COR-L47 (cell line): ENCODE results near the gene DEGS2.

Source experiments
- DNase-seq: peaks from one replicate; lab custom pipeline; 2025; lab: John Stamatoyannopoulos, UW

DEGS2 gene

DNA sequence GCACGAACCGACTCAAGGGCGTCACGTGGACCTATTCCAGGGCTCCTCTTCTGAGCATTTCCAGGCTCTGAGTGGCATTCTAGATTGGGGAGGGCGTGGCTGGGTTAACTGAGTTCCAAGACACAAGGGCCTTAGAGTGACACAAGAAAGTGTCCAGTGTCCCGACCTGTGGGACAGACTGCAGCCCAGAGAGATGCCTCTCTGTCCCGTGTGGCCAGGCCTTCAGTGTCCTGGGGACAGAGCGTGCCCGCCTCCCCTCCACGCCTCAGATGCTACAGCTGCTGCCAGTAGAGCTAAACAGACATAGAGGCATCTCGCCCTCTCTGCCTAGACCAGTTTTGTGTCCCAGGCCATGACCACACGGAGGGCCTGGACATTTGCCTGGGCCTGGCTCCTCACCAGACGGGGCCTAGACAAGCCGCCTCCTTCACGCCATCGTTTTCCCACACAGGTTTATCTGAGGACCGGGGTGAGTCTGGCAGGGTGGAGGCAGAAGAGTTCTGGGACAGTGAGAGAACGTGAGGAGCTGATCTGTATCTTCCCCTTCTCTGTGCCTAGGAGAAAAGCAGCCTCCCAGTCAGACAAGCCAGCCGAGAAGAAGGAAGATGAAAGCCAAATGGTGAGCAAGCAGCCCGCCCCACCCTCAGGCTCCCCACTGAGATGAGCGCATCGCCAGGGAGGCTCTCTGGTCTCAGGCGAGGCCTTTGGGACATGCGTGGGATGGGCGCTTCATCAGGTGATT, 27.1 kb downstream of the DEGS2 start:
- DNase-seq: no peak

DNA sequence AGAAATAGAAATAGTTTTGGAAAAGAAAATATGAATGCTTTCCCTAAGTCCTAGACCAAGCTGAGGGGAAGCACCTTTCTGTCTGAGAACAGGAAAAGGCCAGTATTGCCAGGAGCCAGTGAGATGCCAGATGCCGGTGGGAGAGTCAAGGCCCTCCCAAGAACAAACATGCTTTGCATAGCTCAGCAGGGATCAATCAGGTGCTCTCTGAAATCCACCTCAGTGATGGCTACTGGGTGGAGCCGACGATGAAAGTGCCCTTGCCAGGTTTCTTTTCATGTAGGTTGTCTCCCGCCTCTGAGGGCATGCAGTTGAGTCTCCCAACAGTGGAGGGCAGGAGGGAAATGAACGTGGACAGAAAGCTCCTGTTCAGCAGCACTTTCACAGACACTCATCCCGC, 28.3 kb downstream of the DEGS2 start:
- DNase-seq: peak; percentile 75

DNA sequence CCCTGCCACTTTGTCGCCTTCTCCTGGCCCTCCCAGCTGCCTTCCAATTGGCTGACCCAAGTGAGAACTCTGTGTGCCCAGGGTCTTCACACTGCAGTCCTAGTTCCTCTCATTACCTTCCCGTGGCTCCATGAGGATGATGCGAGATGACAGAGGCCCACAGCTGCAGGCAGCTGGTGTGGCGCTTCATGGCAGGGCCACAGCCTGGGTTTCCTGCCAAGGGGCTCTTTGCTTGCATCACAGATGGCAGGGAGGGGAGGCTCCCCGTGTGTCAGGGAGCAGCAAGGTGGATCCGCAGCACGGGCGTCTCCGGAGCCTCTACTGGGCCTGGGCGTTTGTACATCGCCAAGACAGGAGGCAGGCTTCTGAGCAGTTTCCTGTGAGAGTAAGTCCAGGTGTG, 28.9 kb downstream of the DEGS2 start:
- DNase-seq: no peak

DNA sequence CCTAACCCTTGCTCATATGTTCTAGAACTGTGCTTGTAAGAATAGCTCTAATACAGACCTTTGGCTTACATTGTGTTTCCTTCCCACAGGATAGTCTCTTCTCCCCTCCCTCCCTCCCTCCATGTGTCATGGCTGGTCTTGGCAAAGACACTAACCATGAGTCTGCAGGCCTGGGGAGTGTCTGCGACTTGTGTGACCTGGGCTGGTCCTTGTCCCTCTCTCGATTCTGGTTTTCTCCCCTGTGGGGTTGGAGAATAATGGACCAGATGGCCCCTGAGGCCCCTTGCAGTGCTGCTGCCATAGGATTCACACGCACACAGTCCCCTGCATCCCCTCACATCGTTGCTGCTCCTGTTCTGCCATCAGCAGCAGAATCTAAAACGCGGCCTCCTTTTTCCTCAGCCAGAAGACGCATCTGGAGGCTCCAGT, 30.3 kb downstream of the DEGS2 start:
- DNase-seq: no peak

DNA sequence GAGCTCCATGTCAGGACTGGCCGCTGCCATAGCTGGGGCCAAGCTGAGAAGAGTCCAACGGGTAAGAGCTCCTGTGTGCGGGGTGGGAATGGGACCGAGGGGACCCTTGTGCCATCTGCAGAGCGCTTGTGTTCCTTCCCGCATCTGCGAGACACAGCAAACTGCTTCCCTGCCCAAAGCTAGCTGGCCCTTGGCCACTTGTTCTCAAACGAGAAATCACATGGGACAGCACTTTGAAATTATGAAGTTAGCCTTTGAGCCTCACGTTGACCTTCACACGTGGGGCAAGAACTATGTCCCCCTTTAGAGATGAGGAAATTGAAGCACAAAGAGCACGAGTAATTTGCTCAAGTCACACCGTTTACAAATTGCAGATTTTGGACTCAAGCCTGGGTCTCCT, 30.8 kb downstream of the DEGS2 start:
- DNase-seq: no peak

DNA sequence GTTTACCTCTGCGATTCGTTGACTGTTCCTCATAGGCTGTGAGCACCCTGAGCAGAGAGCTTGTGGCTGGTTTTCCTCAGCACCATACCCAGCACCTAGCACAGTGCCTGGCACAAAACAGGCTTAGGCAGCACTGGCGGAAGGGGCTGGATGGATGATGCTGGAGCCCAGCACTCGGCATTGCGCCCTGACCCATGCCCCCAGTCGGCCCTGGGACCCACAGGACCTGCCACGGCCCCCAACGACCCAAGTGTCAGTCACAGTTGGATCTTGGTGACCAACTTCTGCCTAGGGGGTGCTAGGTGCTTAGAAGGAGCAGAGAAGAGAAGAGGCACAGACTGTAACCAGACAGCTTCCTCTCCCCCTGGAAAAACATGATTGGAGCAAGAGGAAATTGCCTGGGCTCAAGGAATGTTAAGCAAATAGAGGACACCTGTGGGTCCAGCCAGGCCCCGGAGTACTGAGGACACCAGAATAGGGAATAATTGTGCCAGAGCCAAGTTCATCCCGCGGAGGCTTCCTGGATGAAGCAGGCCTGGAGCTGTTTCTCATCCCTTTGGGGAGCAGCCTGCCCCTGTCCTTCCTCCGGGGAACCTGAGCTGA, 31.5 kb downstream of the DEGS2 start:
- no peak for DNase-seq

DNA sequence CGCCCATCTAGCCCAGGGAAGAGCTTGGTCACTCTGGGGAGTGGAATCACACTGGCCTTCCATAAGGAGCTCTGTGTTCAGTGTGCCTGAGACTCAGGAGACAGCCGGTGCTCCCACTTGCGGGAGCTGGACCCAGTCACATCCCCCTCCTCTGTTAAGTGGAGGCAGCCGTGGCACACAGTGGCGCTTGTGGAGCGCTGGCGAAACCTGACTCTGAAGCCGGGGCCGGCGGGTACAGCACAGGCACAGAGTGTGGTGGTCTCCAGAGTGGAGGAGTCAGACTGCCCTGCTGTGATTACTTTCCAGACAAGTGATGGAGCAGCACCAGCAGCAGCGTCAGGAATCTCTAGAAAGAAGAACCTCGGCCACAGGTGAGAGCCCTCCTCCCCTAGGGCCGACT, 33.0 kb downstream of the DEGS2 start:
- DNase-seq: no peak

DNA sequence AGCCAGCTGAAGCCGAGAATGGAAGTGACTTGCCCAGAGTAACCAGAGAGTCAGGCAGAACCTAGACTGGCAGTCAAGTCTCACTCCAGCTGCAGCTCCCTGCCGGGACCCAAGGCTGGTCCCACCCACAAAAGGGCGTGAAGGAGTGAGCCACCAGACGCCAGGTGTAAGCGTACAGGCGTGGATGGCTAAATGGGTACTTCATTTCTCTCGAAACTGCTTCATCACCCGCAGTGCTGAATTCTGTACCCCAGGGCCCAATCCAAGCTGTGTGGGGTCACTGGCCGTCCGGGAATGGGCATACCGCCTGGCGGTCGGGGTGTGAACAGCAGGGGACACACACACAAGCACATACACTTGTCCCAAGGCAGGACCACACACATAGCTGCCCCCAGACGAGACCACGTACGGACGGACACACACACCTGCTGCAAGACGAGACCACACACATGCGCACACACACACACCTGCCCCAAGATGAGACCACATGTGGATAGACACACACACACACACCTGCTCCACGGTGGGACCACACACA, 34.8 kb downstream of the DEGS2 start:
- DNase-seq: no peak

DNA sequence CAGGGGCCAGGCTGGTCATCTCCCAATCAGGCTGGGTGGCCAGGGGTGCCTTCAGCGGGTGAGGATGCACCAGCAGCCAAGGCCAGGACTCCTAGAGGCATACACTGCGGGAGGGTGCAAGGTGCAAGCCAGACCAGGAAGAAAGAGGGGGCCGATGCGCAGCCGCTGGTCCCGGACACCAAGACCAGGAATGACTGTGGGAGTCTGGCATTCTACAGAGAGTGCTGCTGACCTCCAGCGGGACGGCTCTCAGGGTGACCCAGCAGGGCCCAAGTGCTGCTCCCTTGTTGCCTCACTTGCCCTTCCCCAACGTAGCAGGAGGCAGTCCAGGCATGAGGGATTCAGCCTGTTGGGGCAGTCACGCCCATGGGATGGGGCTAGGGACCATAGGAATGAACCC, 35.8 kb downstream of the DEGS2 start:
- no peak for DNase-seq

DNA sequence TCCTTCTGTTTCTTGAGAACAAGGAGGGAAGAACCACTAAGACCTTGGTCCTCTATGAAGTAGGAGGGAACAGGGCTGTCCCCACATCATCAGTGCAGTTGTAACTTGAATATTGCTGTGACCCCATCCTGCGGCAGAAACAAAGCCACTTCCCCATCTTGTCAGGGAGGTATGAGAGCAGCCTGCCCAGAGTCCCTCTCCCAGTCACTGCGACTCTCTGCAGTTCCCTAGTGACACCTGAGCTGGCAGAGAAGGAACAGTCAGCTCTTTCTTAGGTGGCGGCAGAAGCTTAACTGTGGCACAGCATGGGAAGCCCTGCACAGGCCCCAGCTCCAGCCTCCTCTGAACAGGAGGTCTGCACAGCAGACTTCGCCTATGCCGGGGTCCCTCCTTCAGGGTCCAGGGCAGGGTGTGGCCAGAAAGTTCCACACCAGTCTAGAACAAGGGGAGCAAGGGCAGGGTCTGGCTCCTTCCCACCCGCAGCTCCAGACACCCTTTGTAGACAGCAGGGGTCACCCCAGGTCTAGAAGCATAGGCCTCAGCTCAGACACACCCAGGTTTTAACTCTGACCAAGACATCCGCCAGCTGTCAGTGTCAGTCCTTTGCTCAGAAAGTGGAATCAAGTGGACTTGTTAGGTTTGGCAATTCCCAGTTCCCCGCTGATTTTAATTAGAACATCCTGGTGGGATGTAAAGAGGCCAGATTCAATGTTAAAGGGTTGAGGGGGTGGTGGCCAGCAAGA, 36.8 kb downstream of the DEGS2 start:
- no peak for DNase-seq

DNA sequence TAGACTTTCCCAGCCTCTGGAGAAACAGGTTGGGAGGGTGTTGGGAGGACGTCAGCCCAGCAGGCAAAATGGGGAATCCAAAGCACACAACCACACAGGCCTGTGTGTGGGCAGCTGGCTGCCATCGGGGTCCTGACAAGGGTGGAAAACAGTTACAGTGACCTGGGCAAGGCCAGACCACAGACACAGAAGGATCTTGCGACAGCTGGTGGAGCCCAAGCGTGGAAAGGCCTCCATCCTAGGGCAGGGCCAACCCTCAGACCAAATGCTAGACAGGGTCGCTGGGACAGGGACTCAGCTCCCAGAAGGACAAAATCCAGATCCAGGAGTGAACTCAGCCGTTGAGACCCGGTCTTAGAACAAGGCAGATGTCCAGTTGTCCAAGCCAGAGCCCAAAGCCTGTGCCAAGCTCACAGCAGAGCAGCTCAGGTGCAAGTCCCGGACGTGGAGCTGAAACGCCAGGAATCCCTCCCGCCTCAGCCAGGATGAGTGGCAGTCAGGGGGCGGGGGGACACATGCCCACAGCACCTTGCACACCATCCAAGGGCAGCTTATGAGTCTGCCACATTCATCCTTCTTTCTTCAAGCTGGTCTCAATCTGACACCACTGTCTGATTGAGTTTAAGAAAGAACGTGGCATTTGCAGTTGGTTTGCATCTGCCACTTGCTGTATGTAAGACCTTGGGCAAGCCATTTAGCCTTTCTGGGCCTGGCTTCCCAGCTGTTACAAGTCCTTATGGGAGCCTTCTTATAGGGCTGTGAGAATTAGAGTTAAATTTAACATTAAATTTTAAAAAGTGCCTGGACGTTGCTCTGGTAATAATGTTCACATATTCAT, 37.6 kb downstream of the DEGS2 start:
- no peak for DNase-seq

DNA sequence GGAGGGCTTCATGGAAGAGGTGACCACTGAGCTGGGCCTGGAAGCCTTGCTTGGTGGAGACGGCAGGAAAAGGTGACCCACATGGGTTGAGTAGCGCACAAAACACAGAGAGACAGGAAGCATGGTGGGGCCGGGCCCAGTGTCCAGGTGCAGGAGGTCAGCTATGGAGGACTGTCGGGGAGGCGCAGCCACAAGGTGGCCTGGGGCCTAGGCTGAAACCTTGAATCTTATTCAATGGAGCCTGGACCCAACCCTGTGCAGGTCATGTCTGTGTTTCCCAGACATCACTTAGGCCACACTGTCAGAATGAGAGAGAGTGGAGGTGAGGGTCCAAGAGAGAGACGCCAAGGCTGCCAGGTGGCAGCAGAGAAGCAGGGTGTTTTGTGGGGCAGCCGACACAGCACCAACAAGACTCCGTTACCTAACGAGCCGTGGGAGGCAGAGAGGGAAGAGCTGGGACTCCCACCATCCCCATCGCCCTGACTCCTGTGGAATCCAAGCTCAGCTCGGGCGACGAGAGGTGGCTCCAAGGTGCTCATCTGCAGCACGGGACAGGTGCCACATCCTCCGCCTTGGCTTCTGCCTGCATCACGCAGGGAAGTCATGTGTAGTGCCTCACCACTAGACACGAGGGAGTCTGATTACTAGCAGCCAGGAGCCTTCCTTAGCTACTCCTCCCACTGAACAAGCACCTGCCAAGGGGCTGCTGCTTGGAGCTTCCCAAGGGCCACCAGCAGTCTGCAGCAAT, 38.7 kb downstream of the DEGS2 start:
- DNase-seq: no peak

DNA sequence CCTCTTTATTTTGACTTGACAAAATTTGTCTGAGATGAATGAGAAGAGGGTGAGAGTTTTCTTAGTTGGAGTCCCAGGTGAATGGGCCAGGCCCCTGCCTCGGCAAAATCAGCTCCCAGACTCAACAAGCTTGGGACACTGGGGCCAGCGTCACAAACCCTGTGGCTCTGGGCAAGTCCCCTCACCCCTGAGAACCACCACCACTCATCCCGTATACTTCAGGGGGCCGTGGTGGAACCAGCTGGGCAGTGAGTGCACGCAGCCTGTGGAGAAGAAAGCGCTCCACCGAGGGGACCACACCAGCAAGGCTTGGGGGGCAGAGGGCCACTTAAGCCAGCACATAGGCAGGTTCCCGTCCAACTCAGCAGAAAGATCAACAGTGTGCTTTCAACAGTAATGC, 40.2 kb downstream of the DEGS2 start:
- DNase-seq: no peak

DNA sequence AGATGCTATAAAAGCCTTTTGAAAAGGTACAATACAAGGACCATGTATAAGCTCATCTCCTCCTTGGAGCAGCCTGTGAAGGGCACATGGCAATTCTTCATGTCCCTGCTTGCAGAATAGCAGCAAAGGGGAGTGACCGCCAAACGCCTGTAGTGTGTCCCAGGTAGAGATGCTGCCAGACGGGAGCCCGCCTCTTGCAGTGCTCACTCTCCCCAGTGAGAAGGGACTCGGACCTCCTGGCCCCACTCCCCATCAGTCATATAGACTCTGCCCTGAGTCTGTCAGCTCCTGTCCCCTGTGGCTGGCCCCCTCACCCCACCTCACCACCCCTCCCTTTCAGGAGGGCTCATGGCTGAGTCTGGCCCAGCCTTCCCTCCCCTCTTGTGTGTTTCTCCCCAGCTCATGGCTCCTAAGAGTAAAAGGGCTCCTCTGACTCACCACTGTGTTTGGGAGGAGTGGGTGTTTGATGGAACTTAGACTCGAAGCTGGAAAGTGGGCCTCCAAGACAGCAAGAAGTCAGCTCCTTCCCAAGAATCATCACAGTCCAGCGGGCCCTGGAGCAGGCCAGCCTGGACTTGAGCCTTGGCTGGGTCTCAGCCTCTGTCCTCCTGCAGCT, 40.9 kb downstream of the DEGS2 start:
- no peak for DNase-seq

DNA sequence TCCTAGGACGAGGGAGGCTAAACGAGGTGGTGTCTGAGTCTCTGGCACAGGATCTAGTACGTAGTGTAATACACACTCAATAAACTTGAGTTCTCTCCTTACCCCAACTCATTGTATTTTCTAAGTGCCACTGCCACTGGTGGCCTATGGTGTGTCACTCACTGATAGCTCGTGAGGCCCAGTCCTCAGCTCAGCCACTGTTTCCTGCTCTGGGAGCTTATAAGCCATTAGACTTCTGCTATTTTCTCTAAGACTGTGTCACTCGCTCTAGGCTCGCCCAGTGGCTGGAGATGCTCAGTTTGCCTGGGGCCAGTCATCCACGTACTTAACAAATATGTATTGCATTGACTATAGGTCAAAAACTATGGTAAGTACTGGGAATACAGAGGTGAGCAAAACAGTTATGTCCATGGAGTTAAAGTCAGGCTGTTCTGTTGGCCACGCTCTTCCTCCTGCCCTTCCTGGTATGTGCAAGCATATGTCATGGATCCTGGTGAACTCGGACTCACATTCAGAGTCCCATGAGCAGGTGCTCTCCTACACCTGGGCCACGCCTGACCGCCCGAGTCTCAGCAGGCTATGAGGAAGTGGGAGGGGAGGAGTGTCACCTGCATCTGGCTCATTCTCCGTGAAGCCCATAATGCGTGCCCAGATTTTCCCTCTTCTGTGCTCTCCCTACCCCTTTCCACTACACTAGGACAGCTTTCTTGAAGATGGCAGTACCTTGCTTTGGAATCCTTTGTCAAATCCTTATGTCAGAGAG, 41.6 kb downstream of the DEGS2 start:
- DNase-seq: peak; percentile 58

DNA sequence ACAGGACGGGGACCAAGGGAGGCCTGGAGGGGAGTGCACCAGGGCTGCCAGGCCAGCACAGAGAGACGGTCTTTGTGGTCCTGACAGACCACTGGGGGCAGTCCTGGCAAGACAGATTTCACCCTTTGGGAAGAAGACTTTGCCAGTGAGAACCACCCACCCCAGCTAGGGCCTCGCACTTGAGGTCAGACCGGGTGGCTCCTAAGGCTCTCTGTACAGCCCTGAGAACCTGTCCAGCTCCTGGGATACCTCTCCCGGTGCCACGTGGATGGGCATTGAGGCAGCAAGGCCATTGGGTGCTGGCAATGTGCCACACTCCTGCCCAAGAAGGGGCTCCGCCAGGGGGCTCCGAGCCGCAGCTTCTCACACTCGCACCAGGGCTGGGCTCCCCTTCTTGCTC, 42.4 kb downstream of the DEGS2 start:
- DNase-seq: no peak

DNA sequence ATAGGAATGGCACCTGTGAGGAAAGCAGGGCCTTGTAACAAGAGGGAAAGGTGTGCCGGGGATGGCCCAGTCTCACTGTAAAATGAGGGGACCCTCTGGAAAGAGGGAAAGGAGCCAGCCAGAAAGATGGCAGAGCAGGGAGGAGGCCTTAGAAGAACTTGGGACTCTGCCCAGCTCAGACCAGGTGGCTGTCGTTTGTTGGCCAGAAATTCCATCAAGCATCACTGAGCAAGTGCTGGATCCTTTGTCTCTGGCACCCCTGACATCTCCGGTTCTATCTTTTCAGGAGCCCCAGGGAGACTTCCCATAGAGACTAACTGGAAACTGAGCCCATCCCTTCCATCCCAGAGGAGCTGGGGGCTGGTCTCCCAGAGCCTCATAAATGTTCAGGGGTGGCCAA, 43.3 kb downstream of the DEGS2 start:
- peak; percentile 48 for DNase-seq

DNA sequence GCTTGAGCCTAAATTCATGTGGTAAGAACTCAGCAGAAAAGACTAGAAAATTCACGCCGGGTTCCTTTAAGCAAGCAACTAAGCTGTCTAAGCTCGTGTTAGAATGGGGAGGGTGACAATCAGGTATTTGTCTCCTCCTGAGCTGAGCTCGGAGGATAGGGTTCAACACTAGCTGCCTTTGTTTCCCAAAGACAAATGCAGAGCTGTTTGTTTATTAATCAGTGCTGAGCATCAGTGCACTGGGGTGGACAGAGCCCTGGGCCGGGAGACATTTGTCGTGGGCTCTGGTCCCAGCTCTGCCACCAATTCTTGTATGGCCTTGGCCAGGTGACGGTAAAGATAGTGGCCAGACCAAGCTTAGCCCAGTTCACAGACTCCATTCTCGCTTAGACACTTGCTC, 43.7 kb downstream of the DEGS2 start:
- DNase-seq: no peak

DNA sequence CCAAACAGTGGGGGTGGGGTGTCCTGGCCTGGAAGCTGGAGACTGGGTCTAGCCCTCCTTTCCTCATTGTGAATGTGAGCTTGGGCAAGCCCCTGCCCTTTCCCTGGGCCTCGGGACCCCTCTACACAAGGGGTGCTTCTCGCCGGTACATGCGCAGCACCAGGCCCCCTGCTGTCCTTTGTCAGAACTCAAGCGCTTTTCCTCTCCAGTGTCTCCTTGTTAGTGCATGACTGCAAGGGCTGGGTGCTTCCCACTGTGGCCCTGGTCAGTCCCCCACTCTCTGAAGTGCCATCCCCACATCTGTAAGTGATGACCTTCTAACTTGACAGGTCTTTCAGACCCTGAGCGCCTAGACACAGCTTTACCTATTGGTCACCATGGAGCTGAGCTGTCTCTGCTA, 44.2 kb downstream of the DEGS2 start:
- DNase-seq: no peak

DNA sequence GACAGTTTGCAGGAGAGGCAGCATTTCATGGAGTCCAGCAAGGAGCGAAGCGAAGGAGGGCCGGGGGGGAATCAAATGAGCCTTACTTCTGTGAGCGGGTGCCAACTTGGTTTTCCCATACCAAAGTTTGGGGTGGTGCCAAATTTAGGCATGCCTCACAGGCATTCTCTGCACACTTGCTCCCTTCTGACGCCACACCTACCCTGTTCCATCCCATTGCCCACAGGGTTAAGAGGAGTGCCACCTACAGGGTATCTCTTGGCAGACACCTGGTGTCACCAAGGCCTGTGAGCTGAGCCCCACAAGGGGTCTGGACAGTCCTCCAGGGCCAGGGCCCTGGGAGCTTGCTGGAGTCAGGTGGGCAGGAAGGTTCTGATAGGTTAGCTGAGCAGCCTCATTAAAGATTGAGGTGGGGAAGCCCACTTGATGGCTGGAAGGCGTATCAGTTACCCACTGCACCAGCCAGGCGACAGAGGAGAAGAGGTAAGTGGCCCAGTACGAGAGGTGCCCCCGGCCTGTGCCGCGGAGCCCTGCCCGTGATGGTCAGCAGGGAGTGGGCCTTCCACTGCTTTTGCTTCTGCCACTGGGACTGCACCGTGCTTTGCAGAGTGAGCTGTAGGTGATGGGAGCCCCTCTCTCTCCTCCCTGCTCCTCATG, 45.2 kb downstream of the DEGS2 start:
- no peak for DNase-seq
